DMS79 treated with DMSO at 0.1 percent for 48 hours (cell line): ENCODE results near the gene LRRC31.

Experiments
- DNase-seq: peaks from one replicate; lab custom pipeline; 2025; lab: John Stamatoyannopoulos, UW

LRRC31 gene

DNA sequence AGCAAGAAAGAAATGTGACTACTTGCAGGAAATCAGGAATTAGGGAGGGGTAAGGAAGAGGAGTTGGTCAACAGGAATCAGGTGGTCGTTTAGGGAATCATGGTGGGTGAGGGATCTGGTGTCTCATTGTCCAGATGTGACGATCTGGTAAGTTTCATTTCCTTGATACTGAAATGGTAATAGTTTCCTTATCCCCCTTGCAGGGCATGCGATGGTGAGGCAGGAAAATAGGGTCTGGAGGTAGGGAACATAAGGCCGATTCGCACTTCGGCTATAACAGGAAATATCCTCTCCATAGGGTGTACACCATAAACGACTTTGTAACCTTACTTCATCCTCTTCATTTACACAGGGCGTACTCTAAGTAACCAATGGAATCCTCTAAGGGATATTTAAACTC, 56.5 kb downstream of the LRRC31 start:
- DNase-seq: no peak

DNA sequence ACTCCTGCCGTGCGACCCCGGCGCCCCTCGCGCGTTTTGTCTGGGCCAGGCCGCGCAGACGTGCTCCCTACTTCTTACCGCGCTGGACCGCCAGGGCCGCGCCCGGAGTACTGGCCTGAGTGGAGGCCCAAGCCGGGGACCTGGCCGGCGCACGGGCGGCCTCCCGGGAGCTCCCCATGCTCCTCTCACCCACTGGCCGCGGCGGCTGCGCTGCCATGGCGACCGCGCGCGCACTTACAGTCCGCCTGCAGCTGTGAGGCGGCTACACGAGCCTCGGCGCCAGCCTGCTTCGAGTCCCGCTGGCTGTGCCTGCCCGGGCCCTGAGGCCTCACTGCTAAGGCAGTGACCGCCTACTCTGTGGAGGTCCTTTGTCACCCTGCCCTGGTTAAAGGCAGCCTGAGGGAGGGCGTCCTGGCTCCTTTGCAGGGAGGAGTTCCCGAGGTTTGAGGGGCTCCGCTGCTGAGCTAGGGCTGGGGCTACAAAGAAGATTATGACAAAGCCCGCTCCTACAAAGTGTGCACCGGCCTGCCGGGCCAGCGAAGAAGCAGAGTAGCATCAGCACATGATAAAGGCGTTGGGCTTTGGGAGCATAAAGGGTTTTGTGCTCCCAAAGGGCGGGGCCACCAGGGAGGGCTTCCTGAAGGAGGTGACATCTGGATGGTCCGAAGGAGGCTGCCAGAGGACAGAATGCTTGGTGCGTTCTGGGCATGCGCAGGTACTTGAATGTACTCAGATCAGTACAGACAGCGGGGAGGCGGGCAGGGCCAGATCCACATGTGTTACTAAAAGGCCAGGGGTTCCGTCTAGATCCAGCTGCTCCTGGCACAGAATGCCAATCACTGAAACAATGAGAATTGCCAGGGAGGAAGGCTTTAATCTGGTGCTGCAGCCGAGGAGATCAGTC, 57.2 kb downstream of the LRRC31 start, which contains the start of the genes LRRC34 and LRRIQ4:
TSS of gene LRRC34 (minus strand) at position 573 of the 904 bp plus-strand sequence. CDS start at position 217, 356 bp downstream.
TSS of gene LRRIQ4 (plus strand) at position 539 of the 904 bp plus-strand sequence. CDS start 9,052 bp downstream, outside the sequence.
- peak; percentile 91 for DNase-seq

DNA sequence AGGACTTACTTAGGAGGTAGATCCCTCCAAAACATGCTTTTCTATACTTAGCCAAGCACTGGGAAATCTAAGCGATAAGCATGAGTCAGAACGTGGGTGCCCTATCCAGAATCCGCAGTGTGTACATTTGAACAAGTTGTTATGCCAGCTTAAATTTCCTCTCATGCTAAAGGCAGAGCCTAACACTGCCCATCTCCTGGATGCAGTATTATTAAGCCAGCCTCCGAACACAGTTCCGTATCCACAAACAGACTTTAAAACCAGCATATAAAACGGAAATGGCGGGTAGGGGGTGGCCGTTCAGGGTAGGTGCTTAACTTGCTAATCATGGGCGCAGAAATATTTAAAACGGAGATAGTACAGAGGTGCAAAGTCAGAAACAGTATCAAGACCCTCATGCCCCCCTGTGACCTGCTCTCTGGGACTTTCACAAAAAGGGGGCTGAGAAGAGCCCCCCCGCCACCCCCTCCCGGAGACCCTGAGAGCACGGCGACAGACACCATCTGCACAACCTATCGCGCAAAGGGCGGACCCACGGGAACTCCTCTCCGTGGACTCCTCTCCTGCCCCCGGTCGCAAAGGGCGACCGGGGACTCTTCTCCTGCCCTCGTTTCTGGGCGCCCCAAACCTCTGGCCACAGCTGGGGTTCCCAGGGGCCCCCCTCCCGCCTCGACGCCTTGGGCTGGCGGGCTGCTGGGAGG, 58.0 kb downstream of the LRRC31 start:
- DNase-seq: peak; percentile 86

DNA sequence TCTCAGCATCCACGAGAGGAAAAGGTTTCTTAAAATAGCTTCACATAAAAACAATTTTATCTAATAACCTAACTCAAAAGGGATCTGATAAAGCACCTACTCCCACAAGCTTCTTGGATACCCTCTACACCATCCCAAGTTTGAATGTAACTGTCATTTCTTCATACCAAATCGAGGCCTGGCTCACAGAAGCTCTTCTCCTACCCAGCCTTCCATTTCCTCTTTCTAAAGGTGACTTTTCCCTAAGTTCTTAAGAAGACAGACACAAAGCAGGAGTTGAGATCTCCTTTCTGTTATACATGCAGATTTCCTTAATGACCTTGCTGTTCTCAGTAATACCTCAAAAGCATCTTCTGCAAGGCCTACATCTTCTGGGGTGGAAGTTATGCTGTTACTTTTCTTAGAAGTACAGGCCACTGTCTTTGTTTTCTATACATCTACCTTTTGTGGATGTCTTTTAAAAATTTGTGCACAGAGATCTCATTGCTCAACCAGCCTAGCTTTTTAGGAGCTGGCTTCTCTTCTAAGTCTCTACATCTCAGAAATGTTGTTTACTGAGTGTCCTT, 60.4 kb downstream of the LRRC31 start:
- DNase-seq: no peak

DNA sequence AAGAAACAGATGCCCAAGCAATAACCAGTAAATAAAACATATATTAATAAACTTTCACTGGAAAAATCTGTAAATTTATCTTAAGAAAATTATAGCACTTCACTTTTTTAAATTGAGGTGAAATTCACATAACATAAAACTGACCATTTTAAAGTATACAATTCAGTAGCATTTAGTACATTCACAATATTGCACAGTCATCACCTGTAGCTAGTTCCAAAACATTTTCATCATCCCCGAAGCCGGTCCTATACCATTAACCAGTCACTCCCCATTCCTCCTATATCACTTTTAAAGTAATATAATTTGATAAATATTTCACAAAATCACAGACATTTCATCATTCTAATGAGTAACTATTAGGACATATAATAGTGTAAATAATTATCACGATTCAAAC, 65.1 kb downstream of the LRRC31 start:
- DNase-seq: no peak

DNA sequence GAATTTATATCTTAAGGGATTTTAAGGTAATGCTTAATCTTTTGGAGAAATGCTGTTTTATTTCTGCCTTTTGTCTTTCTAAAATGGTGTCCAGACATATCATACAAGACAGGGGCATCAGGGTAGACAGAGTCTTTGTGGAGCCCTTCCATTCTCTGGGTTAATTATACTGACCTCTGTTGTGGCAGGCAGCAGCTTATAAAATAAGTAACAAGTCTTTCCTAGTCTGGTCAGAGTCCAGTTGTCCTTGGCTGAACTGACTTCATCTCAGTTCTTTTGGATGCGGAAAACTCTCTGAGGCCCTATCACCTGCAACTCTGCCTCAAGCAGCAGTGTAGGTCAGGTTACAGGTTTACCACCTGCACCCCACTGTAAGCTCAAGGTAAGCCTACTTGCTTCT, 77.4 kb downstream of the LRRC31 start:
- DNase-seq: no peak

DNA sequence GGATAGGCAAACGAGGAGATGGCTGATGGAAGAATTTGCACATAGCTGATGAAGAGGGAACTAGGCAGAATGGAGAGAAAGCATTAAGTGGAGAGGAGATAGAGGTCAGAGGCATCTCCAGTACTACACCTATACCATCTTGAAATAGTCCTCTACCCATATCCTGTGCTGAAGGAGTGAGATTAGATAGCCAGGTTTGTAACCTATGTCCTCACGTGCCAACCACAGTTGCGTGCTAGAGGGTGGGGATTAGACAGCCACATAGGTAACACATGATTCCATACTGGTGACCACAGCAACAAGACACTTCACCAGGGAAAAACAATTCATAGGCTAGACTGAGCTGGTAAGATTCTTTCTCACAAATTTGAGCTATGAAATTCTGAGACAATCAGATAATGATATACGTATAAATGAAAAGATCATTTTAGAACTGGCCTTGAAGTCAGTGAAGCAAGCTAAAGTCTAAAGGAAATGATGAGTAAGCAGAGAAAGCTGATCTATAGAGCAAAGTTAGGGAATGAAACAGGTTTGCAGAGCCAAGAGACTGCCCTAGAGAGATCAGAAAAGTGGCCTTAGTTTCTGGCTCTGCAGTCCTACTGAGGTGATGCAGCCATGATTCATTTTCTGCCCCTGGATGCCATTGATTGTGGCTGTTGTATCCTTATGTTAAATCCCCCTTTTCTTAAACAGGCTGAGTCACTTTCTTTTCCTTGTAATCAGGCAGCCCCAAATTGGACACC, 78.9 kb downstream of the LRRC31 start:
- no peak for DNase-seq

DNA sequence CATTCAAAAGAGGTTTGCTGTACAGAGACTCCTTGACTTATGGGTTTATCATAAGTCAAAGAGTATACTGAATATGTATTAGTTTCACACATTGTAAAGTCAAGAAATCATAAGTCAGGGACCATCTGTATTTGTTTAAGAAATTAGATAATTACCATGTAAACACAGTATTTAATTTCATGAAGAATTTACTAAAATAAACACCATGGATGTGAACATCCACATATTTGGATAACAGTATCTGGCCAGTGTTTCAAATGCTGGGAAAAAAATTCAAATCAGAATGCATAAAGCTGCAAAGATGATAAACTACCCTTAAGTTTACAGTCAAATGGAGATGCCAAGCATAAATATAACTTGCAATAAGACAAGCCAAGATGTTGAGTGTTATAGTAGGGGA, 79.5 kb downstream of the LRRC31 start:
- DNase-seq: no peak
